Measurements from ENCODE around the gene CACNA2D4.

The CACNA2D4 gene

DNA sequence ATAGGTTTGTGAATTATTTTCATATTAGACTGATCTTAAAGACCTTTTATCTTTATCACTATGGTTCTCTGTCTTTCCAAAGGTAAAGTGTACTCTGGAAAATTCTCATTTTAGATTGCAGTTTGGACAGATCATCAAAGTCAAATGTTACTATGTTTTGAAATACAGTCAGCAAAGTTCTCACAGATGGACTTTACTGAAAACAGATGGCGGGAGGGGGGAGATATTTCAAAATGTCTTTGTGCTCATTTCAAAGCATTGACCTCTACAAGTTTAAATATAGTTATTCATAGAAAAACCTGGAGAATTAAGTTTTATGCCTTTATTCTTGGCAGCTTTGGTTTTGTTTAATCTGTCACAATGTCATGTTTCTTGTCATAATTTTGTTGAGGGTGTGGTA, 149.8 kb downstream of the CACNA2D4 start:
- no peak for DNase-seq

DNA sequence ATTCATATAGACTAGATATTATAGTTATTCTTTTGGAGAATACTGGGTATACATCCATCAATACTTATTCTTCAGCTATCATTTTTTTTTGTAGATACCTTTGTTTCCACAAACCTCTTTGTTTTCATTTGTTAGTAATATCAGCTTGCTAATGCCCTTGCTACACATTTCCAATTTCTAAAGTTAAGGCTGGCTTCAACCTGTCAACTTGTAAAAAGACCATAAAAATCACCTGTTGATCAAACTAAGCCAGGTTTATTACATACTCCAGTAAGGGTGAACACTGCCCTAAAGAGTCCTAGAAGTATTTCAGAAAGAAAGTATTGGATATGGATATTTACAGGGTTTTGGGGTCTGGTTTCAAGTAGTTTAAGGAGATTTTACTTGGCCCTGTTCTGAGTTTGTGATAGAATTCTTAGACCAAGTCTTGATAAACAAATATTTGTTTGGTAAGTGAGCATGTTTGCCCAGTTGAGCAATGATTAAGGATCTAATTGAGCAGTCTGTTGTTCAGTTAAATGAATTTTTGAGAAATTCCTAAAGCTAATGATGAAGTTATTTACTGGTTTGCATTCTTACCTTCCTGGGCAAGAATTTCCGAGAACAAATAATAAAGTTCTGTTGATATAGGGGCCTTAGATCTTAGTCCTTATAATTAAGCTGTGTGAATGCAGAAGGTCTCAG, 150.9 kb downstream of the CACNA2D4 start:
- no peak for DNase-seq

DNA sequence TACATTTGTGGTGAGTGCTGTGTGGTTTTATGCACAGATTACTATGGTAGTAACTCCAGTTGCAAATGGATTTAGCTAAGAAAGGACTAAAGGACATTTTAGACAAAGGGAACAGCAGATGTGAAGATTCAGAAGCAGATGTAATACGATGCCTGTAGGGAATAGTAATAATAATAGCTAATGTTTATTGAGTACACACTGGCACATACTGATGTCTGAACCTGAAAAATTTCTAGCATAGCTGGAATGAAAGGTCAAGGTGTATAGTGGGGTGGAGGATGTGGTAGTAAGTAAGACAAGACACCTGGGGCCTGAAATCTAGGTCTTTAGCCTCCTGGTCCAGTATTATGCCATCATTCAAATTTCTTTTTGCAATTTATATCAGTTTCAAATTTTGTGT, 152.3 kb downstream of the CACNA2D4 start:
- no peak for DNase-seq

DNA sequence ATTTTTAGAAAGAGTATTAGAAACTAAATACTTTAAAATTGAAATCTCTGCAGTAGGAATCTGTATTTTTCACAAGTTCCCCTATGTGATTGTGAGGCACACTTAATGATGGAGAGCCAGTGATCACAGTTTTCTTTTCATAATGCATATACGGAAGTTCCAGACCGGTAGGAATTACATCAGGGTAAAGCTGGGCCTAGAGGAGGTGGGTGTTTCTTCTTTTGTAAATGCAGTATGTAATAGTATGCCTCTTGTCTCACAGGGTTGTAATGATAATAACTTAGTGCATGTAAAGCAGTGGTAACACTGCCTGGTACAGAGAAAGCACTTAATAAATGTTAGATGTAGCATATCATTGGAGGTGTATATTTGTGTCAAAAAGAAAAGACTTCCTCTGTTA, 155.3 kb downstream of the CACNA2D4 start:
- no peak for DNase-seq

DNA sequence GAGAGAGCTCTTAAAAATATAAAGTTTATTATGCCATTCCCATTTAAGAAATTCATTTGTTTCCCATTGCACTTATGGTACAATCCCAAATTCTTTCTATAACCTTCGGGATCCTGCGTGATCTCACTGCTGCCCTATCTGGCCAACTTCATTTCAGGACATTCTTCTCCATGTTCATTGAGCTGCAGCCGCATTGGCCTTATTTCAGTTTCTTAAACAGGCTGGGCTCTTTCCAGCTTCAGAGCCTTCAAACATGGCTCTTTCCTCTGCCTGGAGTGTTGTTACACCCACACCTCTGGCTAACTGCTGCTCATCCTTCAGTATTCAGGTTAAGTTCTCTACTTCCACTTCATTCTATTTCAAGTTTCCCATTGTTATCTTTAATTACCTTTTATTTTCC, 156.6 kb downstream of the CACNA2D4 start:
- DNase-seq, result no peak

DNA sequence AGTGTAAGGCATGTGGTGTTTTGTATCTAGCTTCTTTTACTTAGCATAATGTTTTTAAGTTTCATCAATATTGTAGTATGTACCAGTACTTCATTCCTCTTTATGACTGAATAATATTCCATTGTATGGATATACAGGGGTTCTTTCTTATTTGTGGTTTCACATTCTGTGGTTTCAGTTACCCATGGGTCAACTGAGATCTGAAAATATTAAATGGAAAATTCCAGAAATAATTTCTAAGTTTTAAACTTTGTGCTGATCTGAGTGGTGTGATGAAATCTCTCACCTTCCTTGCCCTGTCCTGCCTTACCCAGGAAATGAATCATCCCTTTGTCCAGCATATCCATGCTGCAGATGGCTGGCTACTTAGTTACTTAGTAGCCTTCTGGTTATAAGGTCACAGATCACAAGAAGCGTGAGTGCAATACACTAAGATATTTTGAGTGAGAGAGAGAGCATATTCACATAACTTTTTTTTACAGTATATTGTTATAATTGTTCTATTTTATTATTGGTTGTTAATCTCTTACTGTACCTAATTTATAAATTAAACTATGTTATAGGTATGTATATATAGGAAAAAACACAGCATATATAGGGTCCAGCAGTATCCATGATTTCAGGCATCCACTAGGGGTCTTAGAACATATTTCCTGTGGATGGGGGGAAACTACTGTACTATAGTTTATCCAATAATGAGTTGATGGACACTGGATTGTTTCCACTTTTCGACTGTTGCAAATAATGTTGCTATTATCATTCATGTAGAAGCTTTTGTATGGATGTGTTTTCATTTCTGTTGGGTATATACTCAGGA, 157.7 kb downstream of the CACNA2D4 start:
- no peak for DNase-seq

DNA sequence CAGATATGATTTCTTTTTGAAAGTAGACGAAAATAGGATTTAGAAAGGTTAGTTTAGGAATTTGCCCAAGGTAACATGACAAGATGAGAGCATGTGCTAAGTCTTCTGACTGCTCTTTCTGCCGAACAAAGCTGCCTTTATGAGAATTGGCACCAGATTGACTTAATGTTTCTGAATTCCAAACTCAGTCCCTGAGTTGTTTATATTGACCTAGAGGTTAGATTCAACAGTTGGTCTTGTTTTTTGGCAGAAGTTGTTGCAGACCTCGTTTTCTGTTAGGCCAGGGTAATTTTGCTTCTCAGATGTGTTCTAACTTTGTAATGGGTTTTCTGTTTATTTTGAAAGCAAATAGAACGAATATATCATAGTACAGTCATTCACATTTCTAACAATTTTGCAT, 159.6 kb downstream of the CACNA2D4 start:
- DNase-seq, result no peak

DNA sequence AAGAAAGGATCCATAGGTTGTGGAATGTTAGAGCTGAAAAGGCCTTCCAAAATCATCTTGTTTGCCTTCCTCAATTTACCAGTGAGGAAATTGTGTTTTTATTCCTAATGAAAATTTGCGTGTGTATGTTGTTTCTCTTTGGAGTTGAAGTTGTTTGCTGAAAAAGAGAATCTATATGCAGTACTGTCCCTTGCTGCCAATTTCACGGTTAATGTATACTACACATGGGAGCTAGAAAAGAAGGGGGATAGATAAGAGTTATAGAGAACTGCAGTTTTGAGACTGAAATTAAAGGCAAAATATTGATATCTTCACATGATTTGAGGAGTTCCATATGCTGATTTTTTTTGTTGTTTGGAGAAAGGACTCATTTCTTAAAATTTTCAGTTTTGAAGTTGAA, 160.1 kb downstream of the CACNA2D4 start:
- no peak for DNase-seq

DNA sequence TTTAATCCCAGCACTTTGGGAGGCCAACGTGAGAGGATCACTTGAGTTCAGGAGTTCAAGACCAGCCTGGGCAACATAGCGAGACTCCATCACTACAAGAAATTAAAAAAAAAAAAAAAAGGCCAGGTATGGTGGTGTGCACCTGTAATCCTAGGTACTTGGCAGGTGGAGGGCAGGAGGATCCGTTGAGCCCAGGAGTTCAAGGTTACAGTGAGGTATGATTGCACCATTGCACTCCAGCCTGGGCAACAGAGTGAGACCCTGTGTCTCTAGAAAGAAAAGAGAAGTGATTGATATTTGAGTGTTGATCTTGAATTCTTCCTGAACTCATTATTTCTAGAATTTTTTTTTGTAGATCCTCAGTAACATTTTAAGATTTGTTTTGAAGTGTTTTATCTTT, 168.2 kb downstream of the CACNA2D4 start:
- DNase-seq, result no peak

DNA sequence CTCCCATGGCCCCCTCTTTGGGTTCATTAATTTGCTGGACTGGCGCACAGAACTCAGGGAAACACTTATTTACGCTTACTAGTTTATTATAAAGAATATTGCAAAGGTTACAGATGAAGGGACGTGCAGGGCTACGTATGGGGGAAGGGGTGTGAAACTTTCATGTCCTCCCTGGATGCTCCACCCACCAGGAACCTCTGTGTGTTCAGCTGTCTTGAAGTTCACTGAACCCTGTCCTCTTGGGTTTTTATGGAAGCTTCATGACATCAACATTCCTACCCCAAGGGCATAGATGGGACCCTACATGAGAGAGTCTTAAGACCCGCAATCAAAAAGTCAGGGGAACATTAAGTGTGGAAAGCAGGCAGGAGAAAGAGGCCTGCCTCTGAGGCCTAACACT, 169.4 kb downstream of the CACNA2D4 start:
- DNase-seq, result no peak

DNA sequence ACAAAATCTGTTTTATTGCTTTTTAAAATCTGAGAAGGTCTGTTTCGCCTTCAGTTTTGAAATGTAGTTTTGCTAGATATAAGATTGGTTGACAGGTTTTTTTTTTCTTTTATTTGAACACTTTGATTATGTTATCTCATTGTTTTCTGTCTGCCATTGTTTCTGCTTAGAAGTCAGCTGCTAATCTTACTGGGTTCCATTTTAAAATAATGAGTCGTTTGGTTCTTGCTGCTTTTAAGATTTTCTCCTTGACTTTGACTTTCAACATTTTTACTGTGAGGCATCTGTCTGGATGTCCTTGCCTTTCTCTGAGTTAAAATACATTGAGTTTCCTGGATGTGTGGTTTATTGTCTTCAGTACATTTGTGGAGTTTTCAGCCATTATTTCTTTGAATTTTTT, 170.8 kb downstream of the CACNA2D4 start:
- DNase-seq, result no peak

DNA sequence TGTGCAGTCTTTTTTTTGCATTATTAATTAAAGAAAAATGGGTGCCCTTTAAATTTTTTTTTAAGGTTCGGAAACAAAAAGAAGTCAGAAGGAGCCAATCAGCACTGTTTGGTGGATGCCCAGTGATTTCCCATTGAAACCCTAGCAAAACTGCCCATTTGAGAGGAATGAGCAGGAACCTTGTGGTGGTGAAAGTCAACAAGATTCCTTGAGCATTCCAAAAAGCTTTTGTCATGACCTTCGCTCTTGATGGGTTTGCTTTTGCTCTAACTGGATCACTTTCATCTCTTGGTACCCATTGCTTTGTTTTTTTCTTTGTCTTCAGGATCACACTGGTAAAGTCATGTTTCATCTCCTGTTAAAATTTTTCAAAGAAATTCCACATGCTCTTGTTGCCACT, 173.5 kb downstream of the CACNA2D4 start:
- DNase-seq, result no peak
